Ramos (cell line): Measurements from ENCODE around the gene XYLB.

ENCODE experiments used
- in situ Hi-C: fragments of 300-500 bp; cut with MboI; formaldehyde crosslinking; loops from one replicate; pipeline ENCODE4 v1.14.3; 2022; ENCODE audit warnings: low sequenced_read_pairs; ENCODE audit not compliant: unreplicated experiment

Gene XYLB

GRCh38 chr3:38446085-38446686 is 99.6 kb downstream of the XYLB start:
- in situ Hi-C loops, result no loop called here

- in situ Hi-C loops, result no loop called here
These were observed 100.2 kb downstream of the XYLB start for GRCh38 chr3:38446812-38447211.

GRCh38 chr3:38450853-38451252 is 104.3 kb downstream of the XYLB start:
- in situ Hi-C loops, result no loop called here

GRCh38 chr3:38453075-38453912 is 106.7 kb downstream of the XYLB start, which contains the start of gene ACVR2B:
Gene ACVR2B, plus strand, starts transcription at chr3:38453890. Its CDS starts 433 bp downstream, at chr3:38454323.
- in situ Hi-C loops, result no loop called here

GRCh38 chr3:38453913-38454177 is 107.3 kb downstream of the XYLB start:
- in situ Hi-C loops, result no loop called here

GRCh38 chr3:38454178-38454883 is 107.7 kb downstream of the XYLB start:
- in situ Hi-C loops, result no loop called here

- in situ Hi-C loops, result no loop called here
These were observed 108.5 kb downstream of the XYLB start for GRCh38 chr3:38454884-38455638.

- in situ Hi-C loops, result no loop called here
These were observed 109.2 kb downstream of the XYLB start for GRCh38 chr3:38455639-38456430.

- in situ Hi-C loops, result no loop called here
These were observed 110.8 kb downstream of the XYLB start for GRCh38 chr3:38457111-38458003.

GRCh38 chr3:38458796-38459498 is 112.4 kb downstream of the XYLB start:
- in situ Hi-C loops, result no loop called here

GRCh38 chr3:38459499-38460048 is 113.0 kb downstream of the XYLB start:
- in situ Hi-C loops, result no loop called here

- in situ Hi-C loops, result no loop called here
These were observed 114.0 kb downstream of the XYLB start for GRCh38 chr3:38460377-38461270.
